ENCODE measurements around the gene CDYL. TPM values are rescaled to one million over a fixed set of nuclear protein-coding genes. Genes with fewer than 3 reads are reported as not detected.

The CDYL gene, protein sequence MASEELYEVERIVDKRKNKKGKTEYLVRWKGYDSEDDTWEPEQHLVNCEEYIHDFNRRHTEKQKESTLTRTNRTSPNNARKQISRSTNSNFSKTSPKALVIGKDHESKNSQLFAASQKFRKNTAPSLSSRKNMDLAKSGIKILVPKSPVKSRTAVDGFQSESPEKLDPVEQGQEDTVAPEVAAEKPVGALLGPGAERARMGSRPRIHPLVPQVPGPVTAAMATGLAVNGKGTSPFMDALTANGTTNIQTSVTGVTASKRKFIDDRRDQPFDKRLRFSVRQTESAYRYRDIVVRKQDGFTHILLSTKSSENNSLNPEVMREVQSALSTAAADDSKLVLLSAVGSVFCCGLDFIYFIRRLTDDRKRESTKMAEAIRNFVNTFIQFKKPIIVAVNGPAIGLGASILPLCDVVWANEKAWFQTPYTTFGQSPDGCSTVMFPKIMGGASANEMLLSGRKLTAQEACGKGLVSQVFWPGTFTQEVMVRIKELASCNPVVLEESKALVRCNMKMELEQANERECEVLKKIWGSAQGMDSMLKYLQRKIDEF
- total RNA-seq: 10 to 100 TPM; 24.1 to 24.8 (median 24.5) TPM

GRCh38 chr6:4776131-4776492 is at the start of gene CDYL:
Gene CDYL (plus strand): TSS chr6:4776404. CDS start chr6:4776784, 380 bp downstream.
- intact Hi-C loops (cut with DNase I; ENCODE audit: low total_unique reads) (loop anchor here (1.0 to 10.0 kb wide), 7 partner anchors 129 to 485 kb away; partner anchors contain the start of genes FARS2, LYRM4 and RPP40), in situ Hi-C loops (cut with MboI; ENCODE audit: low sequenced_read_pairs in 4 of 4) (no loop called here)
- peak; percentile 75 to 85 for DNase-seq

GRCh38 chr6:4726645-4727044 is 49.6 kb upstream of the CDYL start:
- H3K36me3 ChIP-seq: no peaks in the 10 kb centered on the region
- intact Hi-C loops (cut with DNase I; ENCODE audit: low total_unique reads): no loop called here
- no peak for ATAC-seq
- no peaks in the 10 kb centered on the region for H3K9me3 ChIP-seq
- H3K4me3 ChIP-seq: no peak overlapping the region
- DNase-seq: no peak
- TF ChIP-seq POLR2A (IDR thresholded peaks at IDR 0.05) (no peak), CTCF (IDR thresholded peaks at IDR 0.05 in 4 of 5, conservative IDR thresholded peaks at IDR 0.05 in 1 of 5) (no peak)
- H3K4me1 ChIP-seq: no peaks in the 10 kb centered on the region
- in situ Hi-C loops (cut with MboI; ENCODE audit: low sequenced_read_pairs in 4 of 4): no loop called here
- H3K27ac ChIP-seq: no peak overlapping the region
- no peaks in the 10 kb centered on the region for H3K27me3 ChIP-seq

More at GRCh38 chr6:4776131-4776492, at the start of gene CDYL:
- Histone ChIP-seq H3K4me1 (peaks cover 19 to 21% of the 10 kb centered on the region in 2 donors), H3K27ac (peak within 1 kb of the TSS; percentile 72 to 83 (median 78)), H3K4me3 (peak within 1 kb of the TSS; percentile 62 to 82 (median 72)), H3K36me3 (no peaks in the 10 kb centered on the region), H3K27me3 (no peaks in the 10 kb centered on the region), H3K9me3 (peaks cover 0 to 3% (median 0%) of the 10 kb centered on the region in 3 donors)
- ATAC-seq: peak; percentile 86
- TF ChIP-seq CTCF (IDR thresholded peaks at IDR 0.05 in 4 of 5, conservative IDR thresholded peaks at IDR 0.05 in 1 of 5) (peak in 1 of 5 experiments; percentile 1), POLR2A (IDR thresholded peaks at IDR 0.05) (peak; percentile 55)

DNA sequence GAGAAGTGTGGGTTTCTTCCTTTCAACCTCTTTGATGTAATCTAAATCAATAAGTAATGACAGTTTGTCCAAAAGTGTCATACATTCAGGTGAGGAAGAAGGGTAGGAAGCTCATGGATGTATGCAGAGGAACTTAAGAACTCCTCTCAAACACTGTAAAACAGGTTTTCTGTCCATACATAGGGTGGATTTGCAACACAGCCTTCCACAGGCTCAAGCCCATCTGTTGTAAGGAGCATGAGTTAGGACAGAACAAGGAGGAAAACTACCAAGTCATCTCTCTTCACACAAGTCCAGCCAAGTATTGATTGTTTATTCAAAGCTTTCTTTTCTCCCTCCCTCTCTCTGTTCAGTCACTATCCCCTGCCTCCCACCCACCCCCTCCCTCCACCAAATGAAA is 49.0 kb upstream of the CDYL start:
- ATAC-seq: no peak
- TF ChIP-seq POLR2A (IDR thresholded peaks at IDR 0.05) (no peak), CTCF (IDR thresholded peaks at IDR 0.05 in 4 of 5, conservative IDR thresholded peaks at IDR 0.05 in 1 of 5) (no peak)
- no peaks in the 10 kb centered on the region for H3K36me3 ChIP-seq
- no peak for DNase-seq
- H3K27me3 ChIP-seq: no peaks in the 10 kb centered on the region
- no peaks in the 10 kb centered on the region for H3K4me1 ChIP-seq
- H3K9me3 ChIP-seq: no peaks in the 10 kb centered on the region
- H3K4me3 ChIP-seq: no peak overlapping the region
- intact Hi-C loops (cut with DNase I; ENCODE audit: low total_unique reads) (no loop called here), in situ Hi-C loops (cut with MboI; ENCODE audit: low sequenced_read_pairs in 4 of 4) (no loop called here)
- no peak overlapping the region for H3K27ac ChIP-seq

DNA sequence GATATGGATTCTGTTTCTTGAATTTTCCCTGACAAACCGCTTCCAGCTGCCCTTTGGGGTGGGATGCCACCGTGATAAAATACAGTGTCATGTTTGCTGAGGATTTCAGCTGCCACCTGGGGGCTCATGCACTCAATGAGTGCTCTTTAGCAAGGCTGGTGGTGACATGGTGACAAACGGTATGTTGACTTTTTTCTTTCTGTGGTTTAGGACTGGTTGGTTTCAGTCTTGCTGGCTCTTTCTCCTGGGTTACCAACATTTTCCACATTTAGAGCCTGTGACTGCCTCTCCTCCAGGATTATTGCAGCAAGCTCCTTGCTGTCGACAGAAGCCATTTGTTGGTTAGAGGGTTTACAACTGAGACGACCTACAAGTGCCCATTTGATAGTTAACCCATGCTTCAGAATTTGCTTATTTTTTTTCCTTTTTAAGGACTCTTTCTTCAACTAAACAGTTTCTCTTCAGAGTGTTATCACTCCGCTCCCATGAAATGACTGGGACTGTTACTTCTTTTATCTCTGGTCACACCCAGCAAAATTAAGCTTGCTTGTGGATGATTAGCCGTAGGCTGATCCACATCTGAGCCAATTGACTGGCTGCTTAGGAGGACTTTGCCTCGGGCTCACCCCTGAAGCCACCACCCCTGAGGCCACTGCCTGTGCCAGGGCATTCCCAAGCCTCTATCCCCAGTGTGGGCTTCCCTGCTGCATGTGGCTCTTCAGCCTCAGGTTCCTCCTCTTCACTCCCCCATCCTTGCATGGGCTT is 48.4 kb upstream of the CDYL start:
- intact Hi-C loops (cut with DNase I; ENCODE audit: low total_unique reads) (no loop called here), in situ Hi-C loops (cut with MboI; ENCODE audit: low sequenced_read_pairs in 4 of 4) (no loop called here)
- TF ChIP-seq CTCF (IDR thresholded peaks at IDR 0.05 in 4 of 5, conservative IDR thresholded peaks at IDR 0.05 in 1 of 5) (no peak), POLR2A (IDR thresholded peaks at IDR 0.05) (no peak)

More for the DNA sequence above, 48.4 kb upstream of the CDYL start:
- Histone ChIP-seq H3K4me3 (no peak overlapping the region), H3K27ac (no peak overlapping the region), H3K36me3 (no peaks in the 10 kb centered on the region), H3K4me1 (no peaks in the 10 kb centered on the region), H3K9me3 (no peaks in the 10 kb centered on the region), H3K27me3 (no peaks in the 10 kb centered on the region)
- DNase-seq (no peak), ATAC-seq (no peak)

All from gastrocnemius medialis (tissue), 4 donors.